GM21423 (cell line): ENCODE data around the gene FFAR2.
"Not testable (repeated sequence)": the region's sequence is repeated elsewhere in the genome, so short reads cannot be mapped to it uniquely, and the experiment has no call there.

ENCODE experiments used
- ATAC-seq: cut with Tn5 transposase; IDR thresholded peaks from one replicate; pipeline ENCODE4 v1.9.1; 2021; ENCODE audit warnings: mild to moderate bottlenecking, moderate library complexity; ENCODE audit not compliant: unreplicated experiment

Gene FFAR2

DNA sequence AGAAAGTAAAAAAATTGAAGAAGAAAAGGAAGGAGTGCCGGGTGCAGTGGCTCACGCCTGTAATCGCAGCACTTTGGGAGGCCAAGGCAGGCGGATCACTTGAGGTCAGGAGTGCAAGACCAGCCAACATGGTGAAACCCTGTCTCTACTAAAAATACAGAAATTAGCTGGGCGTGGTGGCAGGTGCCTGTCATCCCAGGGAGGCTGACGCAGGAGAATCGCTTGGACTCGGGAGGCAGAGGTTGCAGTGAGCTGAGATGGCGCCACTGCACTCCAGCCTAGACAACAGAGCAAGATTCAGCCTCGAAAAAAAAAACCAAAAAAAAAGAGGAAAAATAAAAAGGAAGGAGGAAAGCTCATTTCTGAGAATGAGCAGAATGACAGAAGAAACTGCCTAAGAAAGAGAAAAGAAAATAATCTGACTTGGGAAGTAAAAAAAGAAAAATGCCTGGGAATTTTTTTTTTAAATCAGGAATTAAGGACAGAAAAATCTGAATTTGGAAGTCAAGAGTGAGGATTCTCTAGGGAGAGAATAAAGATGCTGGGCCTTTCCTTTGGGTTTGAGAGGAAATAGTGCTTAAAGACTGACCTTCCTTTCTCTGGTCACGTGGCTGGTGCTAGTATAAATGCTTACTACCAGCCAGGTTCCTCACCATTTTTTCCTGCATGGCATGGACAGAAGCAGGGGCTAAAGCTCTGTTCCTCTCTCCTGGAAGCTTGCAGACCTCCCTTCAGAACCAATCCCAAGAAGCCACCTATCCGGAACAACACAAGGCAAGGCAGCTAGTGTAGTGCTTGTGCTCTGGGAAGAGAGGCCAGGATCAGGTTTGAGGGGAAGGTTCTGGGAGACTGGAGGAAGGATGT is at the start of gene FFAR2:
Gene FFAR2, plus strand, starts transcription at position 652 of the 864 bp plus-strand sequence. CDS start 1,458 bp downstream, outside the sequence.
- no peak for ATAC-seq

DNA sequence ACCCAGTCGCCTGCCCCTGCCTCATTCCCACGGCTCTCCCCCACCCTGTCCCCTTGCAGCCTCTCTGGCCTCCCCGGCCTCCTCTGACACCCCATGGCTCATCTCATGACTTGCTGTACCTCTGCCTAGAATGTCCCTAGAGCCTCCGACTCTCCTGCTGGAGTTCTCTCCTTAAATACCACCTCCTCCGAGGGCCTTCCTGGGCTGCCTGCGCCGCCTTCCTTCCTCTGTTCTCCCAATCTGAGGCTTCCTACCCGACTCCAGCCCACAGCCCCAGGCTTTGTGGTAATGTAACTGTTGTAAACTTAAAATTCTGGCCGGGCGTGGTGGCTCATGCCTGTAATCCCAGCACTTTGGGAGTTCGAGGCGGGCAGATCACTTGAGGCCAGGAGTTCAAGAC is 49.5 kb upstream of the FFAR2 start:
- no peak for ATAC-seq

DNA sequence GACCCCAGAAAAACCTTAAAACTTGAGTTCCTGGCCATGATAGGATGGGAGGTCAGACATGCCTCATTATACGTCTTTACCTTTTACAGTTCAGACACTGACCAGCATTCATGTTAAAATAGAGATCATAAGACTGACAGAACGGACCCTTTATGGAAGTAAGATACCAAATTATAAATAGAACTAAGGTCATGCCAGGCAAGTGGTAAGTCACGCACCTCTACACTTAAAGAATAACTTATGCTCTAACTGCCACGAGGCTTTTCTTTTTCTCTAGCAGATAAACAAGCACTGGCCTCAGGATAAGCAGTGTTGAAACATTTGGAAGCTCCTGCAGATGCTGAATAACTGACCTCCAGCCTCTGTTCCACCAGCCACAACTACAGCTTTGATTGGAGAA is 48.8 kb upstream of the FFAR2 start:
- no peak for ATAC-seq

DNA sequence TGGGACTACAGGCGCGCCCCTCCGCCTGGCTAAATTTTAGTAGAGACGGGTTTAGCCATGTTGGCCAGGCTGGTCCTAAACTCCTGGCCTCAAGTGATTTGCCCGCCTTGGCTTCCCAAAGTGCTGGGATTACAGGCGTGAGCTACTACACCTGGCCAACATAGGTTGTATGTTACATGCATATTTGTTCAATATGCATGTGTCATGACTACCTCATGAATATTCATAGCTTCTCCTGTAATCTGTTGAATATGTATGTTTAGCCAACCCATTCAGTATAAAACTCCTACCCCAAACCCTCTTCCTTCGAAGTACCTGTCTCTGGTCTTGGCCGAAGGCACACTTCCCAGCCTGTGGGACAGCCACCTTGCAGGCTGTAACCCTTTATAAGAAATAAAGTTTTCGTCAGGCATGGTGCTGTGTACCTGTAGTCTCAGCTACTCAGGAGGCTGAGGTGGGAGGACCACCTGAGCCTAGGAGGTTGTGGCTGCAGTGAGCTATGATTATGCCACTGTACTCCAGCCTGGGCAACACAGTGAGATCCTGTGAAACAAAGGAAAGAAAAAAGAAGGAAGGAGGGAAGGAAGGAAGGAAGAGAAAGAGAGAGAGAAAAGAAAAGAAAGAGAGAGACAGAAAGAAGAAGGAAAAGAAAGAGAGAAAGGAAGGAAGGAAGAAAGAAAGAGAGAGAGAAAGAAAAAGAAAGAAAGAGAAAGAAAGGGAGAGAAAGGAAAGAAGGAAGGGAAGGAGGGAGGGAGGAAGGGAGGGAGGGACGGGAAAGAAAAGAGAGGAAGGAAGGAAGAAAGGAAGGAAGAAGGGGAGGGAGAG is 47.9 kb upstream of the FFAR2 start:
- no peak for ATAC-seq

DNA sequence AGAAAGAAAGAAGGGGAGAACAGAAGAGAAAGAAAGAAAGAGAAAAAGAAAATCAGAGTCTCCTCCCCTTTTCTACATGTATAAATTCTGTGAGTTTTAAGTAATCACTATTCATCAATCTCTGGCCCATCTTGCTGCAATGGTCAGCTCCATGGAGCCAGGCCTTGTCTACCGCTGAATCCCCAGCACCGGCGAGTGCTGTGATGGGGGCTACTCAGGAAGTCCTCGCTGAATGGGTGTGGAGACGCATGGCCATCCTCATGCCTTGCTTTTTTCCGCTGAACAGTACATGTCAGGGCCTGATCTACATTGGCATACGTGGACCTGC is 47.3 kb upstream of the FFAR2 start:
- ATAC-seq: no peak

DNA sequence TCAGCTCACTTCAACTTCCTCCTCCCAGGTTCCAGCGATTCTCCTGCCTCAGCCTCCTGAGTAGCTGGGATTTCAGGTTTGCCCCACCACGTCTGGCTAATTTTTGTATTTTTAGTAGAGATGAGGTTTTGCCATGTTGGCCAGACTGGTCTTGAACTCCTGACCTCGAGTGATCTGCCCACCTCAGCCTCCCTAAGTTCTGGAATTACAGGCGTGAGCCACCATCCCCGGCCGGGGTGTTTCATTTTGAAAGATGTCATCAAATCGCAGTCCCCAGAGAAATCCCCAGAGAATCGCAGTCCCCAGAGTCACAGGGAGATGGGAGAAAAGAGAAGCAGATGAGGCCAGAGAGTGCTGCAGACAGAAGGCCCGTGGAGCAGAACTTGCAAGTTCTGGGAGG is 46.6 kb upstream of the FFAR2 start:
- not testable (repeated sequence) for ATAC-seq

DNA sequence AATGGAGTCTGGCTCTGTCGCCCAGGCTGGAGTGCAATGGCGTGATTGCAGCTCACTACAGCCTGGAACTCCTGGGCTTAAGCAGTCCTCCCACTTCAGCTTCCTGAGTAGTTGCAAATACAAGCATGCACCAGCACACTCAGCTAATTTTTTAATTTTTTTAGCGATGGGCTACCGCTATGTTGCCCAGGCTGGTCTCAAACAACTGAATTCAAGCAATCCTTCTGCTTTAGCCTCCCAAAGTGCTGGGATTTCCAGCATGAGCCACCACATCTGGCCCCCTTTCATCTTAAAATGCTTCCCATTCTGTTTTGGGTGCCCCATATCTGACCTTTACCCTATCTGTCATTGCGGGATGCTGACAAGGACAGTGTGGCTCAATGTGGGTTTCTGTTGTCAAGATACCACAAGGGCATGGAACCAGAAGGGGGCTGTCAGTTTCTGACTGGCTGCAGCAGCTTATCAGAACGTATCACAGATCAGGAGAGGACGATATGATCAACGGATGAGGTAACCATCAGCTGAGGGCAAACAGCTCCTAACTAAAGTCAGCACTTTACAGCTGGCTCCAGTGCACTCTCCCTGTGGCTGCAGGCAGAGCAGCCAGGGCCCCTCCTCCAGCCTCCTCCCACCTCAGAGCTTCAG is 44.8 kb upstream of the FFAR2 start:
- no peak for ATAC-seq

DNA sequence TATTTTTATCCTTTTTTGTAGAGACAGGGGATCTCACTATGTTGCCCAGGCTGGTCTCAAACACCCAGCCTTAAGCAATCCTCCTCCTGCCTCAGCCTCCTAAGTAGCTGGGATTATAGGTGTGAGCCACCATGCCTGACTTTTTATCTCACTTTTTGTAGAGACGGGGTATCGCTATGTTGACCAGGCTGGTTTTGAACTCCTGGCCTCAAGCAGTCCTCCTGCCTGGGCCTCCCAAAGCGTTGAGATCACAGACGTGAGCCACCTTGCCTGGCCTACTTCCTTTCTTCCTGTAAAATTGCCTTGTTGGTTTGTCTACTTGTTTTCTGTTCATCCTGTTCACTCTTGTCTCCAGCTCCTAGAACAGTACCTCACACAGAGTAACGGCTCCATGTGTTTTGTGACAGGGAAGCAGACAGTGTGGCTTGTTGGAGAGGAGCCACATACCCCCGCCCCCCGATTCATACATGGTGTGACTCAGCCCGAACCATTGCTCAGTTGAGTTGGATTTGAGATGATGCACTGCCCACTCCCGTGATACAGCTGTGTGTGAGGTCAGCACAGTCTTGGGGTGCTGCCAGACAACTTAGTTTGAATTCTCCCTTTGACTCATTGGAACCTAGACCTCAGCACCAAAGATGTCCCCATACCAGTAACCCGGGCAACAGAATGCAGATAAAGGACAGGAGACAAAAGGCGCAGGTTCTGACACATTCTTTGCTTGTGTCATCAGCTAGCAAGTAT is 43.0 kb upstream of the FFAR2 start:
- ATAC-seq: no peak

DNA sequence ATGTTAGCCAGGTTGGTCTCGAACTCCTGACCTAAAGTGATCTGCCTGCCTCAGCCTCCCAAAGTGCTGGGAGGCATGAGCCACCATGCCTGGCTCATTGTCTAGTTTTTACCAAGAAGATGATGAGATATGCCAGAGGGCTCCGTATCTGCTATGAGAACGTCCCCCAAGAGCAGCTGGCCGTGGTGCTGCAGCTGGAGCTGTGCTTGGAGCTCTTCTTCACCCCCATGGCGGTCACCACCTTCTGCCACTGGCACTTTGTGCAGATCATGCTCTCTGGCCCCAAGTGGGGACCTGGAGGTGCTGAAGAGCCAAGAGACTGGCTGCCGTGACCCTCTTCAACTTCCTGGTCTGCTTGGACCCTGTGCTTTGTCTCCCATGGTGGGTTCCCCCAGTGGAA is 40.4 kb upstream of the FFAR2 start:
- no peak for ATAC-seq

DNA sequence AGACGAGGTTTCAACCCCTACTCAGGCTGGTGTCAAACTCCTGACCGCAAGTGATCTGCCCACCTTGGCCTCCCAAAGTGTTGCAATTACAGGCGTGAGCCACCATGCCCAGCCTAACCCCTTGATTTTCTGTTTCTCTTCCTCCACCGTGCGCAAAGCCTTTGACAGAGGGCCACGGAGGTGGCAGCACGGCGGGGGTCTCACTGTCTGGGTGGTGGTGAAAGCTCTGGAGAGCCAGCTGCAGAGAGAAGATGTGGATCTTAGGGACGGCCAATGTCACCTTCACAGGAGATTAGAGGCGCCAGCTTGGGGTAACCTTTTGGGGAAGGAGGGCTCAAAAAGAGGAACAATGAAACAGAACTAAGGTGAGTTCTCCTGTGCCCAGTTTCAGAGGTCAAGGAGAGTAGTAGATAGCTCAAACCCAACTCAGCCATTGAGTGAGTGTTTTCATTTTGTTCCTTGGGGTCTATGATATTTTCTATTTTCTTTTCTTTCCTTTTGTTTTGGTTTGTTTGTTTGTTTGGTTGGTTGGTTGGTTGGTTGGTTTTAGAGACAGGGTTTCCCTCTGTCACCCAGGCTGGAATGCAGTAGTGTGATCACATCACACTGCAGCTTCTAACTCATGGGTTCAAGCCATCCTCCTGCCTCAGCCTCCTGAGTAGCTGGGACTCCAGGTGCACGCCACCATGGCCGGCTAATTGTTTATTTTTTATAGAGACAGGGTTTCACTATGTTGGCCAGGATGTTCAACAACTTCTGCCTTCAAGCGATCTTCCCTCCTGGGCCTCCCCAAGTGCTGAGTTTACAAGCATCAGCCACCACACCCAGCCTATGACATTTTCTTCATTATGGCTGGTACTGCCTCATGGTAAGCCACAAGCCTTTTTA is 39.5 kb upstream of the FFAR2 start:
- ATAC-seq: peak; percentile 53

DNA sequence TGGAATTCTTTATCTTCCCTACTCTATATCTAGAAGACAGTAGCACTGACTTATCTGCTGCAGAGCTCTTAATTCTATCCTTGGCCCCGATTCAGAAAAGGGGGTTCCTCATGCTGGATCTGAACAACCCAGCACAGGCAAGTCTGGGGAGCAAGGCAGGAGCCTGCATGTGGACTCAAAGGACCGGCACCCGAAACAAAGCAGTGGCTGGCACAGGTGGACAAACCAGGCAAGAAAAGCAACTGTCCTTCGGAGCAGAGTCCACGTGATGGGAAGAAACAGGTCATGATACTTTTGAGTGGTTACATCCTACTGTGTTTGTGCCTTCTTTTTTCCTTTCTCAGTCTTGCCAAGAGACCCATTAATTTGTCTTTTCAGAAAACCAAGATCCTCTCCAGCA is 38.9 kb upstream of the FFAR2 start:
- no peak for ATAC-seq

DNA sequence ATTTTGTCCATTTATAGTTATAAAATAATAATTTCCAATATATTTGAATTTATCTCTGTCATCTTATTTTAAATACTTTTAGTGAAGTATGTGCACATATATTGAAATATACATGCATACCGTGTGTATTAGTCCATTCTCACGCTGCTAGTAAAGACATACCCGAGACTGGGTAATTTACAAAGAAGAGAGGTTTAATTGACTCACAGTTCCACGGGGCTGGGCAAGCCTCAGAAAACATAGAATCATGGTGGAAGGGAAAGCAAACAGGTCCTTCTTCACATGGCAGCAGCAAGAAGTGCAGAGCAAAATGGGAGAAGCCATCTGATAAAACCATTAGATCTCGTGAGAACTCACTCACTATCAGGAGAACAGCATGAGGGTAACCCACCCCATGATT is 37.6 kb upstream of the FFAR2 start:
- ATAC-seq: no peak

DNA sequence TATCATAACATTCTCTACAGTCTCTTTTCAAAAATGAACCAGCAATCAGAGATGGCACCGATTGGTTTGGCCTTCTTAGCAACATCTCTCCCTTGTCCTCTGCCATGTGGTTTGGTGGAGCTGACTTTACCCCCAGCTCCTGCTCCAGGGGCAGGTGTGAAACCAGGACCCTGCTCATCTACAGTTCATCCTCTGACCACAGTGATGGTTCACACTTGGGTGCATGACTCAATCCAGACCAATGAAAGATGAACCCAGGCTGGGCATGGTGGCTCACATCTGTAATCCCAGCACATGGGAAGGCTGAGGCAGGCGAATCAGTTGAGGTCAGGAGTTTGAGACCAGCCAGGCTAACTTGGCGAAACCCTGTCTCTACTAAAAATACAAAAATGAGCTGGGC is 33.6 kb upstream of the FFAR2 start:
- no peak for ATAC-seq

DNA sequence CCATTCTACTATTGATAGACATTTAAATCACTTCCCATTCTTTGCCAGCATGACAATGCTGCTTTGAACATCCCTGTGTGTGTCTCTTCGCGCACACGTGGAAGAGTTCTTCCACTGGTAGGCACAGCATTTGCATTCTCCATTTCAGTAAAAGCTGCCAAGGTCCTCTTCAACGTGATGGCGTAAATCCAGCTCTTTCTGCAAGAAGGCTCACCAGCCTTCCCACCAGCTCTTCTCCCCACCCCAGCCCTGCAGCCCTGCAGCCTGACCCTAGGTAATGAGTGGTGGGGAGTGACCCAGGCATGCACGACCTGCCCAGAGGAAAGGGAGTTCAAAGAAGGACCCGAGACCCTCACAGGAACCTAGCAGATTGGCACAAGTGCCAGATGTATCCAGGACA is 31.7 kb upstream of the FFAR2 start:
- no peak for ATAC-seq

DNA sequence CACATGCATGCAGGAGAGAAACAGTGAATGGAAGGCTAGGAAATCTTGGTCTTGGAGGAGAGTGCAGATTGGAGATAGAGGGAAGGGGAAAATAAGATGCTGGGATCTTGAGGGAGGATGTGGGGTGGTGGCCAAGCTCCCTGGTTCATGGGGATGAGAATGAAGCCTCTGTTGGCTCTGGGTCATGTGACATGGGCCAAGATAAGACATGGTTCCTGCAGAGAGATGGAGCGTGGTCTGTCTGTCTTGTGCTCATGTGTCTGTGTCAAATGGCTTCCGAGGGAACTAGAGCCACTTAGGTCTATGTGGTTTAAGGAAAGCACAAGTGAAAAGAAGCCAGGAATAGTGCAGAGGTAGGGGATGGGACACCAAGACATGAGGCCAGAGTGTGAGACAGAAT is 30.8 kb upstream of the FFAR2 start:
- ATAC-seq: no peak

DNA sequence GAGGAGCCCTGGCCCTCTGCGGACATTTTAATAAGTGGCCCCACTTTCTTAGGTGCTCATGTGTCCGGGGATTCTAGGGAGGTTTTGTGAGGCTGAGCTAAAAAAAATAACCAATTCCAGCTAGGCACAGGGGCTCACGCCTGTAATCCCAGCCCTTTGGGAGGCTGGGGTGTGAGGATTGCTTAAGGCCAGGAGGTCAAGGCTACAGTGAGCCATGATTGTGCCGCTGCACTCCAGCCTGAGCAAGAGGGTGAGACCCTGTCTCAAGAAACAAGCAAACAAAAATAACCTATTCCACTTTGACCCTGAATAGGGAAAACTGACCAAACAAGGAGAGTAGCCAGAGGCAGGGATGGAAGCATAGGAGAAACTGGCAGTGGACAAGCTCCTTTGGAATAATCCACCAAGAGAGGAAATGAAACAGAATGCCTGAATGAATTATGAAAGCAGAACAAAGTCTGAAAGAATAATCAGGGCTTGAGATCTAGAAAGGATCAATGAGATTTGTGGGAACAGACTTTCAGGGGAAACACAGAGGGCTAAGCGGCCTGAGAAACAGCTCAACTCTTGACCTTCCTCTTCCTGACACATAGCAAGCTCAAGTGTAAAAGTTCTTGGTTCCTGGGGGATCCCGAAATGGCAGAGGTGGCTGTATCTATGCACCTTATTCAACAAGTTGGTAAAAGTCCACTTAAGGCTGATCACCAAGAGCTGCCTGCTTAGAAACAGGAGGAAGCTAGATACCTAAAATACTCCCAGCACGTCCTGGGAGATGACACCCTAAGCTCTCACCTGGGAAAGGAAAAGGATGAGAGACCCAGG is 30.1 kb upstream of the FFAR2 start:
- ATAC-seq: no peak

DNA sequence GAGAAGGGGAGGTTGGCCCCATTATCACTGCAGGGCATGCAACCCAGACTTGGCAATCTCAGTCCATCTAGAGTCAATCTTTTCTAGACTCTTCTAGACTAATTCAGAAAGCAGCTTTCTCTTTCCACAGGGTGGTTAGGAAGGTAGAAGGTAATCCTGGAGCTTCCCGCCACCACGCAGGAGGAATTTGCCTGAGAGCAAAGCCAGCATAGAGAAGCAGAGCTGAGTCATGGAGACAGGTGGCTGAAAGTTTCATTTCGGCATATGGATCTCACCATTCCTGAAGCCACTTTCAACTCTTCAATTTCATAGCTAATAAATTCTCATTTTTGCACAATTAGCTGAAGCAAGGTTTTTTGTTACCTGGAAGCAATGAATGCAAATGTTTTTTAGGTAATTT is 29.0 kb upstream of the FFAR2 start:
- no peak for ATAC-seq

DNA sequence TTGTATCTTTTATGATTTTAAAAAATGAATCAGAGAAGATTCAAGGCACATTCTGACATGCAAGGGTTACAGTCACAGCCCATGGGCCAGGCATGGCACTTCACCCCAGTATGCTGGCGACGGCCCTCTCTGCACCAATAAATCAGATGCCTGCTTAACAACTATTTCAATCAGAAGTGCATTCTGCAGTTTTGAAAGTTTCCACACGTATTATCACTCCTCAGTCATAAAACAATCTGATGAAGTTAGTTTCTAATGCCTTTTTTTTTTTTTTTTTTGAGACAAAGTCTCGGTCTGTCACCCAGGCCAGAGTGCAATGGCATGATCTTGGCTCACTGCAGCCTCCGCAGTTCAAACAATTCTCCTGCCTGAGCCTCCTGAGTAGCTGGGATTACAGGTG is 28.3 kb upstream of the FFAR2 start:
- ATAC-seq: no peak

DNA sequence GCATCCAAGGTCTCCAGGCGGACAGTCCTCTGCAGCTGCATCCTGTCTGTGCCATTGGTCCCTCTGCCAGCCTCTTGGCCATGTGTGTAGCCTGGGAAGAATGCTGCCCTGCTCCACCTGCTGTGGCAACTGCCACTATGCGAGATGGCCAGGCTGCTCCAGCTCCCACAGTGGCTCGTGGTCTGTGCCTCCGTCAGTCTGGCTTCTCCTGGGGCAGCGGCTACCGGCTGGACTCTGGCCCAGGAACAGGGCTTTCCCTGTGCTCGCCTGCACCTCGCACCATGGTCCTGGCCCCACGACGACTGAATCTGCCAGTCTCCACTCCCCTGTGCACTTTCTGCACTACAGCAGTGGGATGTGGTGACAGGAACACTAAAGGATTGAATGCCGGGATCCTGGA is 26.7 kb upstream of the FFAR2 start:
- ATAC-seq: no peak
